ENCODE measurements around the gene TPD52L2.
"Not testable (repeated sequence)": the region's sequence is repeated elsewhere in the genome, so short reads cannot be mapped to it uniquely, and the experiment has no call there.

Gene TPD52L2

DNA sequence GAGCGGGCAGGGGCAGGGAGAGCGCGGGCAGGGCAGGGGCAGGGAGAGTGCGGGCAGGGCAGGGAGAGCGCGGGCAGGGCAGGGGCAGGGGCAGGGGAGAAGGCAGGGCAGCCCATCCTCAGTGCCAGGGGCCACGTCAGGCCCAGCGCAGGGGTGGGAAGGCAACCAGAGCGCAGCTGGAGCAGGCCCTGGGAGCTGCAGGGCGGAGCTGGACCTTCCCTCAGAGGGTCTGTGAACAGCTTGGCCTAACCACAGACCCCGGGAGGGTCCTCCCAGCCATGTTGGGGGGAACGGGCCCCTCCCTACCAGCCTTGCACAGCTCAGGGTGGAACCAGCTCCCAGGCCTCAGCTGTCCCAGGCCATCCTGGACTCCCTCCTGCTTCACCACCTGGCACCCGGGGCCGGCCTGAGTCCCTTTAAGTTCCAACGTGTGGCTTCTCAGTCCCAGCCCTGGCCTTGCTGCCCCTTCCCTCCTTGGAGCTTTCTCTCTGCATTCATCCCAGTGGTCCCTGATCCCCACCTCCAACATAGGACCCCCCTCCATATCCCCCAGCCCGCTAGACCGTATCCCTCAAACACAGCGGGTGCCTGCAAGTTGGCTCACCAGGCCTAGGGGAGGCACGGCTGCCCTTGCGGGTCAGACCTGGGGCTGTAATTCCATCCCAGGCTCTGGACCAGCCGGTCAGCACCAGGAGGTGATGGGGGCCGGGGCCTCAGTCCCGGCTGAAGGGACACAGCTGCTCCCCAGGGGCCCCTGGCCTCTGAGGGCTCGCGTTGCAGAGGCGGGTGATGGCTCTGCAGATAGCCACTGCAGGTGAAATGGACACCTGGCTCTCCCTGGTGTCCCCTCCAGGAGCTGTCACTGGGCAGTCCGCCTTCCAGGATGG, 28.4 kb upstream of the TPD52L2 start:
- no peak for DNase-seq

- DNase-seq, result no peak
Measured at GRCh38 chr20:63837479-63837878, 27.6 kb upstream of the TPD52L2 start.

DNA sequence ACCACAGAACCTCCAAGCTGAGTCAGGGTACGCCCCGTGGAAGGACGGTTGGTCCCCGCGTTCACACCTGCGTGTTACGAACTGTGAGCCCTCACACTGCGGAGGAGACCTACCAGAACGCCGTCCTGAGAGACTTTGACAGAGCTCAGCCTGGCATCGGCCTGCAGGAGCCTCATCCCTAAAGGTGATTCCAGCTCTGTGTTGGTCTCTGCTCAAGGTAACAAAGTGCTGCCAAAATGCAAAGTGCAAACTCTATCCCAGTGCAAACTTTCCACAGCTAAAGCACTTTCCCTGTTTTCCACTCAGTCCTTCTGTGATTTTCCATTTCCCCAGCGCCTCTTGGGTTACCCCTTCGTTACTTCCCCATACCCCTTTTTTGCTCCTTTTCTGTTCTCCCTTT, 25.4 kb upstream of the TPD52L2 start:
- DNase-seq, result no peak

DNA sequence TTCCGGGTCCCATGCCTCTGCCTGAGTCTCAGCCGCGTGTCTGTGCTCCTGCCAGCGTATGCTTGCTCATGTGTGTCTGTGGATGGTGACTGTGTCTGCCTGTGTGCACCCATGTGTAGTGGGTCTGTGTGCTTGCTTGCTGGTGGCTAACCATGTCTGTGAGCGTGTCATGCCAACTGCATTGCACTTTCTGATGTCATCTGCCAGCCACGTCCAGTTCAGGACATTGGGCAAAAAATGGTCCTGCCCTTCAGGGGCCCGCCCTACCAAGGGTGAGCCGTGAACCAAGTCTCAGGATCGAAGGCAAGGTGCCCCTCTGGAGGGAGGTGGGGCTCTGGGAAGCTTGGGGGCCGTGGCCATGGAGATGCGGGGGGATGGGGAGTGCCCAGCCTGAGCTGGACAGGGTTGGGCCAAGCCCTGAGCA, 24.7 kb upstream of the TPD52L2 start:
- no peak for DNase-seq

DNA sequence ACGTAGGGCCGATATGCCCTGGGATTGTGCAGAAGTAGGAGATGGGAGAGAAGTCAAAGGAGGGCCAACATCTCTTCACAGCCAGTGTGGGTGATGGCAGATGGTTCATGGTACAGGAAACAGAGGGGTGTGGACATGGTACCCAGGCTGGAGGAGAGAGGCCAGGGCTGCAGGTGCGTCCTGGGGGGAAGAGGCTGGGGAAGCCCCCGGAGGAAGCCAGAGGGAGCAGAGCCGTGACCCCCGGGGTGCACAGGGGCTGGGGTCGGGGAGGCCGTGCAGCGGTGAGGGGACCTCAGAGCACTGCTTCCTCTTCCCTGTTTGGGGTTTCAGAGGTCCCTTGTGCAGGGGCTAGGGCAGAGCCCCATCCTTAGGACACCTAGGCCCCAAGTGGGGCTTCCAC, 22.8 kb upstream of the TPD52L2 start:
- no peak for DNase-seq

GRCh38 chr20:63843222-63843621, 21.8 kb upstream of the TPD52L2 start:
- no peak for DNase-seq

- DNase-seq, result no peak
Measured at GRCh38 chr20:63843778-63844177, 21.3 kb upstream of the TPD52L2 start.

DNA sequence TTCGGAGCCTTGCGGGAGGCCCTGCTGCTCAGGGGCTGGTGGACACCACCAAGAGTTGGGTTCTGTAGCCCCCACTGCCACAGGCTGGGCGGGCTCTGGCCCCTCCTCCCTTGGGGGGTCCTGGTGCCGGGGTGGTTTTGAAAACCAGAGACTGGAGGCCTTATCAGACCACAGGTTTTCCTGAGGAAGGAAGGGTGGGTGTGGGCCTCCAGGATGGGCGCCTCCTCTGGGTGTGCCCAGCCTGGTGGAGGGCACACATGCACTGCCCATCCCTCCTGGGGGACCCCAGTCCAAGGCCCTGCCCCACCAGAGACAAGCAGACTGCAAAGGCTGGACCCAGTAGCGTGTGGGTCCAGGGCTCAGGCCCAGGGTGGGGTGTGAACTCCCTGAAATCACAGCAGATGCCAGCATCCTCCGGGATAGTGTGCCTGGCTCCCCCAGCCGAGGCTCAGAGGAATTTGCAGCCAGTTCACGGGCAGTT, 20.5 kb upstream of the TPD52L2 start:
- DNase-seq, result no peak

GRCh38 chr20:63846128-63846771, 18.8 kb upstream of the TPD52L2 start:
- no peak for DNase-seq

DNA sequence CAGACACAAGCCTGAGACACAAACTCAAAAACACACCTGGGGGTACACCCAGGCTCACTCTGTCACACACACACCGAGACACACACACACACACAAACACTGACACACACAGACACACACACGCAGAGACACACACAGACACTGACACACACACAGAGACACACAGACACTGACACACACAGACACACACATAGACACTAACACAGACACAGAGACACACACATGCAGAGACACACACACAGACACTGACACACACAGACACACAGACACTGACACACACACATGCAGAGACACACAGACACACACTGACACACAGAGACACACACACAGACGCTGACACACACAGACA, 18.2 kb upstream of the TPD52L2 start:
- DNase-seq, result no peak

DNA sequence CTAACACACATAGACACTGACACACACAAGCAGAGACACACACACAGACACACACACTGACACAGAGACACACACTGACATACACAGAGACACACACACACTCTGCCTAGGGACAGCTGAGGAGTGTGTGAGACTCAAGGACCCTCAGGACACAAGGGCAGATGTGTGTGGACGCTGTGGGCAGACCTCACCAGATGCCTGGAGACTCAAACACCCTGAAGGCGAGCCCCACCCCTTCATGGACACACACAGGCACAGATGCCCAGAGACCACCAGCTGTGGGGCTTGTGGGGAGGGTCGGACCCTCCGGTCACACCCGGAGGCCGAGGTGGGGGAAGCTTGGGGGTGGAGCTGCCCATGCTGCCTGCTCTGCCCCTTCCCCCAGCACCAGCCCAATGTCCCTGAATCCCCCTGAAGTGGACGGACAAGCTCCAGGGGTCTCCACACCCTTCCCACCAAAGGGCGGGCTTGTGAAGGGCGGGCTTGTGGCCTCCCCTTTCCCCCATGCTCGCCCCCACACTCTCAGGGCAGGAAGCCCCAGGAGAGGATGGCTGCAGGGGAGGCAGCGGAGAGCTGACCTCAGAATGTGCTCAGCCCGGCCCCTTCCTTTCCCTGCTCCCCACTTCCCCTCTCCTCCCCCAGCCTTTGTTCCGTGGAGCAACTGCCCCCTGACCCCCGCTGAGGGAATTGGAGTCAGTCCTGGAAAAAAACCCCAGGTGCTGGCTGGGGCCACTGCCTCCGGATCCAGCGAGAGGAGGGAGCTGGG, 17.6 kb upstream of the TPD52L2 start:
- no peak for DNase-seq

- no peak for DNase-seq
Measured at GRCh38 chr20:63848003-63848911, 16.8 kb upstream of the TPD52L2 start.

GRCh38 chr20:63850689-63851547, 14.2 kb upstream of the TPD52L2 start:
- DNase-seq, result no peak

DNA sequence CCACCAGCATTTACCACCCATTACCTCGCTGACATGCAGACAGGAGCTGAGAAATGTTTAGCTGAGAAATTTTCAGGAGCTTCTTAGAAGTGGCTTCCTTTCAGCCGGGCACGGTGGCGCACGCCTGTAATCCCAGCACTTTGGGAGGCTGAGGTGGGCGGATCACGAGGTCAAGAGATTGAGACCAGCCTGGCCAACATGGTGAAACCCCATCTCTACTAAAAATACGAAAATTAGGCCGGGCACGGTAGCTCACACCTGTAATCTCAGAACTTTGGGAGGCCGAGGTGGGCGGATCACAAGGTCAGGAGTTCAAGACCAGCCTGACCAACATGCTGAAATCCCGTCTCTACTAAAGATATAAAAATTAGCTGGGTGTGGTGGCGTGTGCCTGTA, 13.5 kb upstream of the TPD52L2 start:
- DNase-seq, result not testable (repeated sequence)

DNA sequence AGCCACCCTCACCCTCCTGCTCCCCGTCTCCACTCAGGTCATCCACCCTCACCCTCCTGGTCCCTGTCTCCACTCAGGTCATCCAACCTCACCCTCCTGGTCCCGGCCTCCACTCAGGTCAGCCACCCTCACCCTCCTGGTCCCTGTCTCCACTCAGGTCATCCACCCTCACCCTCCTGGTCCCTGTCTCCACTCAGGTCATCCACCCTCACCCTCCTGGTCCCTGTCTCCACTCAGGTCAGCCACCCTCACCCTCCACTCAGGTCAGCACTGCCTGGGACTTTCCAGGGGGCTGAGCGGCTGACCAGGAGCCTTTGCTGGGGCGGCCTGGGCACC, 11.4 kb upstream of the TPD52L2 start:
- not testable (repeated sequence) for DNase-seq

DNA sequence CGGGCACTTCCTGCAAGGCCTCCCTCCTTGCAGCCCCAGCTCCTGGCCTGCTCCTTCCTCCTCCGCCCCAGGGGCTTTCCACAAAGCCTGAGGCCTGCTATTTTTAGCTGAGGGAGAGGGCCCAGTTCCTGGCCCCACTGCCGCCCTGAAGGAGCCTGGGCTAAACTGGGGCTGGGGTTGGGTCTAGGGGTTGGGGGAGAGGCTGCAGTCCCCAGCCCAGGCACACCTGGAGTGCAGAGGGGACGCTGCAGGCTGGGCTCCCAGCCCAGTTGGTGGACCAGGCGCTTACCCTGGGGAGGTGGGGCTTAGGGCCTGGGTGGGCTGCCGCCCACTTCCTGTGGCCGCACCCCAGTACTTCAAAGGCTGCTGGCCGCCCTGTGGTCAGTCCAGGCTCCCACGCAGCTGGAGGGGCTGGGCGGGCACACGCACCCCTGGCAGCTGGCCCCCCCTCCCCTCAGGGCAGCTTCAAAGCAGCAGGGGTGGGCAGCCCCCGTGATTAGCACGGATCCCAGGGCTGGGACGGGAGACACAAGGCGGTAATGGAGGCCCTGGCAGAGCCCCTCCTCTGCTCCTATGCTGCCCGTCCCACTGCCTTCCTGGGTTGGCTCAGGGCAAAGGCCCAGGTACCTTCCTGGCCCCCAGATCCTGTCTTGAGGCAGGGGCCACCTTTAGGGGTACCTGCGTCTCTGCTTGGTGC, 10.9 kb upstream of the TPD52L2 start:
- no peak for DNase-seq

- DNase-seq, result no peak
Measured at GRCh38 chr20:63854766-63855362, 10.2 kb upstream of the TPD52L2 start.

- DNase-seq, result no peak
Measured at GRCh38 chr20:63855363-63856097, 9.5 kb upstream of the TPD52L2 start.

- no peak for DNase-seq
Measured at GRCh38 chr20:63856098-63856511, 9.0 kb upstream of the TPD52L2 start.

Measured in T1000 (cell line).